ENCODE measurements around the gene KMT2E. TPM values are rescaled to one million over a fixed set of nuclear protein-coding genes. Genes with fewer than 3 reads are reported as not detected.

The KMT2E gene
- total RNA-seq, 3 donors from 2014 or later: 115 to 135 (median 132) TPM

DNA sequence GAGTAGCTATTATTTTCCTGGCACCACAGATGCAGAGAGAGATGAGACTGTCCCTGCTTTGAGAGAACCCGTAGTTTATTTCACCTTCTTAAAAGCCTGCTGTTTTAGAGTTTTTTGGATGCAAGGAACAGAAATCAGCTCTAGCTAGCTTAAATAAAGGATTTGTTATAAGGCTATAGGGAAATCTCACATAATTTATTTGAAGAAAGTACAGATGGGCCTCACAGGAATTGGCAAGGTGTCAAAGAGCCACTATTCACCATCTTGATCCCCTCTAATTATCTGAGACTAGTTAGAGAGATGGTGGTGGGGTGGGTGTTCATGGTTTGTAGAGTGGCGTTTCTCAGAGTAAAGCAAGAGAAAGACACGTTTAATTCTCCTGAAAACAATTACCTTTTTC, 7.3 kb downstream of the KMT2E start:
- intact Hi-C loops (cut with DNase I, micrococcal nuclease): no loop called here
- no peaks in the 10 kb centered on the region for H3K9me3 ChIP-seq
- no peak for DNase-seq
- H3K4me3 ChIP-seq: no peak overlapping the region
- ATAC-seq: no peak
- peaks cover 66% of the 10 kb centered on the region for H3K4me1 ChIP-seq (ENCODE audit: low read depth)
- no peaks in the 10 kb centered on the region for H3K36me3 ChIP-seq (ENCODE audit: low read depth)
- TF ChIP-seq, protein P1, sequence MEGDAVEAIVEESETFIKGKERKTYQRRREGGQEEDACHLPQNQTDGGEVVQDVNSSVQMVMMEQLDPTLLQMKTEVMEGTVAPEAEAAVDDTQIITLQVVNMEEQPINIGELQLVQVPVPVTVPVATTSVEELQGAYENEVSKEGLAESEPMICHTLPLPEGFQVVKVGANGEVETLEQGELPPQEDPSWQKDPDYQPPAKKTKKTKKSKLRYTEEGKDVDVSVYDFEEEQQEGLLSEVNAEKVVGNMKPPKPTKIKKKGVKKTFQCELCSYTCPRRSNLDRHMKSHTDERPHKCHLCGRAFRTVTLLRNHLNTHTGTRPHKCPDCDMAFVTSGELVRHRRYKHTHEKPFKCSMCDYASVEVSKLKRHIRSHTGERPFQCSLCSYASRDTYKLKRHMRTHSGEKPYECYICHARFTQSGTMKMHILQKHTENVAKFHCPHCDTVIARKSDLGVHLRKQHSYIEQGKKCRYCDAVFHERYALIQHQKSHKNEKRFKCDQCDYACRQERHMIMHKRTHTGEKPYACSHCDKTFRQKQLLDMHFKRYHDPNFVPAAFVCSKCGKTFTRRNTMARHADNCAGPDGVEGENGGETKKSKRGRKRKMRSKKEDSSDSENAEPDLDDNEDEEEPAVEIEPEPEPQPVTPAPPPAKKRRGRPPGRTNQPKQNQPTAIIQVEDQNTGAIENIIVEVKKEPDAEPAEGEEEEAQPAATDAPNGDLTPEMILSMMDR (IDR thresholded peaks at IDR 0.05): no peak

DNA sequence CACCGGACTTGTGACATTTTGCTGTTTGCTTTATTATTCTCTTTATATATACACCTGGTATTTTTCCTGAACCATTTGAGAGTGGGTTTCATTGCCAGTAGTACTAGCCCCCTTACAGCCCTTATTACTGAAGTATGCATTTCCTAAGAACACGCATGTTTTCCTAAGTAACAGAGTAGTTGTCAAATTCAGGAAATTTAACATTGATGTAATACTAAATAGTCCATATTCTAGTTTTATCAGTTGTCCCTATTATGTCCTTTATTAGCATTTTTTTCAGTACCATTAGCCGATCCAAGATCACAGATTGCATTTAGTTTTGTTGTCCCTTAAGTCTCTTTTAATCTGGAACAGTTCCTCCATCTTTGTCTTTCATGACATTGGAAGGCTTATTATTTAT, 8.0 kb downstream of the KMT2E start:
- TF ChIP-seq, protein P1 (IDR thresholded peaks at IDR 0.05): no peak
- ATAC-seq: no peak
- Histone ChIP-seq H3K4me3 (no peak overlapping the region), H3K36me3 (ENCODE audit: low read depth) (no peaks in the 10 kb centered on the region), H3K4me1 (ENCODE audit: low read depth) (peaks cover 72% of the 10 kb centered on the region), H3K9me3 (no peaks in the 10 kb centered on the region)
- intact Hi-C loops (cut with DNase I, micrococcal nuclease): no loop called here
- DNase-seq: no peak

DNA sequence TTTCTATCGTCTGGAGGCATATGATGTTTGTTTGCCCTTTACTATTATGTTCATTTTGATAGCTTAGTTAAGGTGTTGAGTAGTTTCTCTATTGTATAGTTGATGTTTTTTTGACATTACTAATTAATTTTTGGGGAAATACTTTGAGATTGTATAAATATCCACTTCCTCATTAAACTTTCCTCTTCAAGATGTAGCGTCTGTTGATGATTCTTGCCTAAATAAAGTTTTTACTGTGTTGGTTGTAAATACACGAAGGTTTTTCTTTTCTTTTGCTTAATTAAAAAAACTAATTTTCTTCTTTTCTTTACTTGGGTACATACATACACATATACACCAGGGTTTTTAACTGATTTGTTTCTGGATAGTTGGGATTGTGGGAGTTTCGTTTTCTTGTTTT, 8.5 kb downstream of the KMT2E start:
- no peak for ATAC-seq

DNA sequence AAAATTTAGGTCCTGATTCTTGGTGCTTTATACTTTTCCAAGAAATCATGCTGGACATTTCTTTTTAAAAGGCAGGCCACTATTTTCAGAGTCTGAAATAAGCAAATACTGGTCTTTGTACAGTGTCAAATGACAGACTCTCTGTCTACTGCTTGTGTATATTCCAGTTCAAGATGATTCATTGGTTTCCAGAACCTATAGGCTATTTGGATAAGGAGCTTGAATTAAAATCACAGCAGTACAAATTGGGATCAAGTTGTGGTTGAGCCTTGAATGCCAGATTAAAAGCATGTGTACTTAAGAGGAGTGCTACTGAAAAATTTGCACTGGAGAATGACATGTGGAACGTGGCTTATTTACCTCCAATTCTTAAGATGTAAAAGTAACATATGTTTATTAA, 10.7 kb downstream of the KMT2E start:
- Histone ChIP-seq H3K9me3 (no peaks in the 10 kb centered on the region), H3K4me3 (no peak overlapping the region), H3K36me3 (ENCODE audit: low read depth) (no peaks in the 10 kb centered on the region), H3K4me1 (ENCODE audit: low read depth) (peaks cover 69% of the 10 kb centered on the region)
- ATAC-seq (peak; percentile 41), DNase-seq (no peak)
- intact Hi-C loops (cut with DNase I, micrococcal nuclease): no loop called here
- TF ChIP-seq, protein P1 (IDR thresholded peaks at IDR 0.05): no peak

More for the DNA sequence above, 8.5 kb downstream of the KMT2E start:
- Histone ChIP-seq H3K4me1 (ENCODE audit: low read depth) (peaks cover 75% of the 10 kb centered on the region), H3K4me3 (no peak overlapping the region), H3K36me3 (ENCODE audit: low read depth) (no peaks in the 10 kb centered on the region), H3K9me3 (no peaks in the 10 kb centered on the region)
- DNase-seq: no peak
- intact Hi-C loops (cut with DNase I, micrococcal nuclease): no loop called here
- TF ChIP-seq, protein P1 (IDR thresholded peaks at IDR 0.05): no peak

DNA sequence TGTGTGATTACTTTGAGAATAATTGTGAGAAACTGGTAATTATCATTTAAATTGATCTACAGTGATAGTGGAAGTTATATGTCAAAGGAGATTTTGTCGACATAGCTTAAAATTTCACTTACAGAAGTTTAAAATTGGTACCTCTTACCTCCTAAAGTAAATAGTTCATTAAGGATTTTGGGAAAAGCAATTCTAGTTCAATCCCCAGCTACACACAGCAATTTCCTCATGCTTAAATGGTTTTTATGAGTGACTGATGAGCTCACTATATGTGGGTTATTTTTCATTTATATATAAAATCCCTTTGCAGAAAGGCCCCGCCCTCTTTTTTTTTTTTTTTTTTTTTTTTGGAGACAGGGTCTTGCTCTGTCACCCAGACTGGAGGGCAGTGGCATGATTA, 12.7 kb downstream of the KMT2E start:
- Histone ChIP-seq H3K4me1 (ENCODE audit: low read depth) (peaks cover 64% of the 10 kb centered on the region), H3K36me3 (ENCODE audit: low read depth) (no peaks in the 10 kb centered on the region), H3K4me3 (no peak overlapping the region), H3K9me3 (no peaks in the 10 kb centered on the region)
- DNase-seq (no peak), ATAC-seq (no peak)
- intact Hi-C loops (cut with DNase I, micrococcal nuclease): no loop called here
- TF ChIP-seq, protein P1 (IDR thresholded peaks at IDR 0.05): no peak
